ENCODE data around the gene CRLF3.

GRCh38 chr17:30796016-30796415 lies 28.5 kb downstream of the CRLF3 start:
- TF ChIP-seq, protein P1, sequence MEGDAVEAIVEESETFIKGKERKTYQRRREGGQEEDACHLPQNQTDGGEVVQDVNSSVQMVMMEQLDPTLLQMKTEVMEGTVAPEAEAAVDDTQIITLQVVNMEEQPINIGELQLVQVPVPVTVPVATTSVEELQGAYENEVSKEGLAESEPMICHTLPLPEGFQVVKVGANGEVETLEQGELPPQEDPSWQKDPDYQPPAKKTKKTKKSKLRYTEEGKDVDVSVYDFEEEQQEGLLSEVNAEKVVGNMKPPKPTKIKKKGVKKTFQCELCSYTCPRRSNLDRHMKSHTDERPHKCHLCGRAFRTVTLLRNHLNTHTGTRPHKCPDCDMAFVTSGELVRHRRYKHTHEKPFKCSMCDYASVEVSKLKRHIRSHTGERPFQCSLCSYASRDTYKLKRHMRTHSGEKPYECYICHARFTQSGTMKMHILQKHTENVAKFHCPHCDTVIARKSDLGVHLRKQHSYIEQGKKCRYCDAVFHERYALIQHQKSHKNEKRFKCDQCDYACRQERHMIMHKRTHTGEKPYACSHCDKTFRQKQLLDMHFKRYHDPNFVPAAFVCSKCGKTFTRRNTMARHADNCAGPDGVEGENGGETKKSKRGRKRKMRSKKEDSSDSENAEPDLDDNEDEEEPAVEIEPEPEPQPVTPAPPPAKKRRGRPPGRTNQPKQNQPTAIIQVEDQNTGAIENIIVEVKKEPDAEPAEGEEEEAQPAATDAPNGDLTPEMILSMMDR (IDR thresholded peaks at IDR 0.05; ENCODE audit: insufficient read depth, low read length, poor library complexity, severe bottlenecking): no peak
- no peak for TF ChIP-seq EZH2phosphoT487 (conservative IDR thresholded peaks at IDR 0.05; ENCODE audit: low read length)
